ENCODE measurements around the gene CST3.
"Not testable (repeated sequence)": the region's sequence is repeated elsewhere in the genome, so short reads cannot be mapped to it uniquely, and the experiment has no call there.

Gene CST3

GRCh38 chr20:23641936-23642751, 4.4 kb upstream of the CST3 start:
- DNase-seq = peak; percentile 66

GRCh38 chr20:23640671-23641667, 3.2 kb upstream of the CST3 start:
- no peak for DNase-seq

- no peak for DNase-seq
These were observed 2.4 kb upstream of the CST3 start for GRCh38 chr20:23640018-23640601.

DNA sequence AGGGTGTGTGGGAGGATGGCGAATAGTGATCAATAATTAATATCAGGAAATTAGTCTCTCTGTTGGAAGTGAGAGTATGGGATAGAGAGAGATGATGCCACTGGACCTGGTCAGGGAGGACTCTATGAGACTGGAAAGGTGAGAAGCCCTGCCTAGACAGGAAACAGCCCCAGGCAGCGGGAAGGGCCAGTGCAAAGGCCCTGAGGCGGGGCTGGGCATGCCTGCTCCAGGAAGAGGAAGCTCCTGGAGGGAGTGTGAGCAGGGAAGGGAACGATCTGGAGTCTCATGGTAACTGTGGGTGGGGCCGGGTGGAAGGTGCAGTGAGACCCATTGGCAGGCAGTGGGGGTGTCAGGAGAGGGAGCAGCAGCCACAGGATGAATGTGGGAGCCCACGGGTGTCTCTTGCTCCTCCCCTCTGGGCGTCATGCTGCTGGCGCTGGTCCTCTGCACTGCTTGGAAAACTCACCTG, 1.8 kb upstream of the CST3 start:
- no peak for DNase-seq

DNA sequence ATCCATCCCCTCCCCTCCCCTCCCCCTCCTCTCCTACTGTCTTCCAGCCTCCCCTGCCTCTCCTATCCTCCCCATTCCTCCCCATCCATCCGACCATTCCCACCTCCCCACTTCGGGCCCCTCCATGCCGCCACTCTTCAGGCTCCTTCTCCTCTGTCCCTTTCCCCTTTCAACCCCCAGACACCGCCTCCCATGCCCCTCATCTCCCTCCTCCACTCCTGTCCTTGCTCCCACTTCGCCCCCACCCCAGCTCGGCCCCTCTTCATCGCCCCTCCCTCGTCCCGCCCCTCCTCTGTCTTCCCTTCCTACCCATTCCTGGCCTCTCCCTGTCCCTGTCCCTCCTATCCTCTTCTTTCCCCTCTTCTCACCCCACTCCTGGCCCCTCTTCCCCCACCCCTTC, 554 bp upstream of the CST3 start:
- no peak for DNase-seq

GRCh38 chr20:23636908-23637281, 860 bp downstream of the CST3 start:
- DNase-seq = no peak

- no peak for DNase-seq
These were observed 1.4 kb downstream of the CST3 start for GRCh38 chr20:23636182-23636907.

GRCh38 chr20:23635768-23636090, 2.0 kb downstream of the CST3 start:
- DNase-seq = not testable (repeated sequence)

- no peak for DNase-seq
These were observed 2.6 kb downstream of the CST3 start for GRCh38 chr20:23634985-23635767.

DNA sequence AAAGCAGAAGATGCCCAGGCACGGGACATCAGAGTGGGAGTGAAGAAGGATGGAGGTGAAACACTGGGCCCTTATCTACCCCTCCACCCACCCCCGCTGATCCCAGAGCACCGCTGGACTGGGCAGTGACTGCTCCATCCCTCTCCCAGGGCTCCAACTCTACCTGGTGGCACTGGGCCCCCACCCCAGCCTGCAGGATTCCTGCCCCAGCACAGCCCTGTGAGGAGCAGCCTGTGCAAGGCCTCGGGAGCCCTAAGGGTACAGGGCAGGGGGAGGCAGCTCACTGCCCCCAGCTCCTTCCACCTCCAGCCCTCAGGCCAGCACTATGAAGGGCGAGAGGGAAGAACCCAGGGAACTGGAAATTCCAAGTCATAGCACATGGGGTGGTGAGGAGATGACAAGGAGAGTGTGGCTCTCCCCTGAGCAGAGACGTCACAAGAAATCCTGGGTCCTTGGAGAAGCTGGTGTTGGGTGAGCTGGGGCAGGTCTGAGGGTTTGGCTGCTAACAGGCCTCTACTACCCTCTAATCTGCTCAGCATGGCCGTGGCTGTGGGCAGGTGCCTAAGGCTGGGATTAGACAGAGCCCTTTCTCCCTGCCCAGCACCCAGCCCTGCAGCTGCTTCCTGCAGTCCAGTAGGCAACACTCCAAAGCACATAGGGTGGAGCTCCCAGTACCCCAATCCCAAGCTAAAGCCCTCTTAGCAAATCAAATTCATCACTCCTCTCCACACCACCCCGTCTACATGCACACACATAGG, 3.5 kb downstream of the CST3 start:
- DNase-seq = no peak

DNA sequence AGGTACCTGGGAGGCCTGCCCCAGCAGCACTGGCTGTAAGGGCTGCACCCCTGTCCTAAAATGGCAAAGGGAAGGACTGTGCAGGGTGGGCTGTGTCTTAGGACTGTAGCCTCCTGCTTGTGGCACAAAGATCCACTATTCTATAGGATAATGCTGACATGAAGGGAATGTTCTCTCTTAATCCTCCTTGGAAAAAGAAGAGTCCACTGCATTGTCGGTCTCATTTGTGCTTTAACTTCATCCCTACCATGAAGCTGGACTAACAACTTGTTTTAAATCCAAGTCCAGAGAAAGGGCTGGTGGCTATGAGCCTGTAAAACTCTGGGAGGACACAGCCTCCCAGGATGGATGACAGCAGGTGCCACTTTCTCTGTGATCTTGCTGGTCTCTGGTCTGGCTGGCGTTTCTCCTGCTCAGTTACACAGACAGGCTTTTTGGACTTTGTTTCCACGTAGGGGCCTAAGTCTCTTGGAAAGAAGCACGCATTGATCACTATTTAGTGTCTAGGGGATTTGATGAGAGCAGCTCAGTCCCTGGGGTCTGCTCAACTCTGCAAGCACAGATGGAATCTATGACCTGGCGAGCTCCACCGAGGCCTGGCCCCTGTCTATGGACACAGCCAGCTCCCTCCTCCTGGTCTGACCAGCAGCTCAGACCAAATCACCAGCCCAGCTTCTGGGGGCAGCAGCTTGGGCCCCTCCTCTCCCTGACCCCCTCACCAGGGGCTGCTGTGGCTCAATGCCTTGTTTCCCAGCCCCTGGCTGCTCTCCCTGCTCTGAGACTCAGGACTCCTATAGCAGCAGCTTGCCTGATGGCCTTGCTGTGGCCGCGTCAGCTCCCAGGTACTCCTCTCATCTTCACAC, 4.8 kb downstream of the CST3 start:
- DNase-seq = no peak

- no peak for DNase-seq
These were observed 5.6 kb downstream of the CST3 start for GRCh38 chr20:23631981-23632710.

- DNase-seq = no peak
These were observed 6.4 kb downstream of the CST3 start for GRCh38 chr20:23631226-23631822.

DNA sequence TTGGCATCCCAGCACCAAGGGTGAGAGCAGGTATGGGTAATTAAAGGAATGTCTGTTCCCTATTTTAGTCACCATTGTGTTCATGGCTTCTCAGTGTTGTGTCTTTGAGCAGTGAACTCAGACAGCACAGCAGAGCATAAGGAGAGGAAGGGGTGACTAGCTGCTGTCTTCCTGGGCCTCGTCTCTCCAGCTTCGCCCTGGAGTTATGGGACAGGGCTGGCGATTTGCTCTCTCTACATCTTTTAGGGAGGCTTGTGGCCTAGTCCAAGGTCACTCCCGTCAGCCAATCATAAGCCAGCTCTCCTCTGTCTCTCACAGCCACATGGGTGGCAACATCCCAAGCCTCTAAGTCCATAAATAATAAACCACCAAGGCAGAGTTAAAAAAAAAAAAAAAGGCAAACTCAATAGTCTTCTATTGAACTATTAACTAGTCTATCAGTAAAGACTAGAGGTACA, 7.3 kb downstream of the CST3 start:
- no peak for DNase-seq

DNA sequence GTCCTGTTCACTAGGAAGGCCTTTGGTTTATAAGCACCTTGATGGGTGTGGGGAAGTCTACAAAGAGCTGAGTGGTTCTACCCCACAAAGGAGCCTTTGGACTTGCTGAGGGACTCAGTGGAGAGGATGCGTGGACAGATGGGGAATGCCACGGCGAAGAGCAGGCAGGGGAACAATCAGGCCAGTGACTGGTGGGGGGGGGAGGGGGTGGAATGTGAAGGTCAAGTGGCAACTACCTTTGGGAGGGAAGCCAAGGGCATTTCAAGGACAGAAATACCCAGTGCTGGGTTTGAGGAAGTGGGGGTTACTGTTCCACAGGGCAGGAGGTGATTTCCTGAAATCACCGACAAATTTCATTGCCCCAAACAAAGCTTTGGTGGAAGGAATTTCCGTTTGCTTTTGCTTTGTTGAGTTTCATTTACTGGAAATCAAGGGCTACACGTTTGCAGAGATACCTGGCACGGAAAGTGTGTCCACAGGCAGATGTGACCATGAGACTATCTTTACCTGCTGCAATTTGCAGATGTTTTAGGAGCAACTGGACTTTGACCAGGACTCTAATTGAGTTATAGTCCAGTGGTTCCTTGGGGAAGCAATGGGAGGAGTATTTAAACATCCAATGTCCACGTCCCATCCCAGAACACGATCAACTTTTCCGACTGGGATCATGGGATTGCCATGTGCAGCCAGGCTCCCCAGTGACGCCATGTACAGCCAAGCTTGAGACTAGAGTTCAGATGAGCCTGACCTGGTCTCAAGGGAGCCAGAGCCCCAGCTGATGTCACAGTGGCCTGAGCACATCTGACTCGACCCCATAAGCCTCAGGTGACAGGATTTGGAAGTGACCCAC, 8.0 kb downstream of the CST3 start:
- no peak for DNase-seq

DNA sequence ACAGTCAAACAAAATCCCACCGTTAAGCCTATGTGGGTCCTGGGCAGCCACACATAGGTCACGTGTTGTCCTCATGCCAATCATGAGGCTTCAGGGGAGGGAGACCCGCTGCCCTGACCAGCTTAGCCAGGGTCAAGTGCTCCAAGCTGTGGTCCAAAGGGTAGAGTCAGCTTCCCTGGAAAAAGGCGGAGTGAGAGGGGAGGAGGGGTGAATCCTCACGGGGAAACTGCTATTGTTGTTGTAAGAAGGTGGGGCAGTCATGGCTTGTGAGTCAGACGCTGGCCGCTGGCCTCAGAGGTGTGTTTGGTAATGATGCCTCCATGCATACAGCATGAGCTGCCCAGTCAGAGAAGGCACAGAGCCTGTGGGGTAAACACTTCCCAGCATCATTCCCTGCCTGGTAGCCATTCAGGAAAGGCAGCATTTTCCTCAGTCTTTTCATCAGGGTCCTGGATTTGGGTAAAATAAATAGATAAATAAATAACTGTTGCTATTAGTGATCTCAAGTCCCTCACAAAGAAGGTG, 8.7 kb downstream of the CST3 start:
- peak; percentile 80 for DNase-seq

DNA sequence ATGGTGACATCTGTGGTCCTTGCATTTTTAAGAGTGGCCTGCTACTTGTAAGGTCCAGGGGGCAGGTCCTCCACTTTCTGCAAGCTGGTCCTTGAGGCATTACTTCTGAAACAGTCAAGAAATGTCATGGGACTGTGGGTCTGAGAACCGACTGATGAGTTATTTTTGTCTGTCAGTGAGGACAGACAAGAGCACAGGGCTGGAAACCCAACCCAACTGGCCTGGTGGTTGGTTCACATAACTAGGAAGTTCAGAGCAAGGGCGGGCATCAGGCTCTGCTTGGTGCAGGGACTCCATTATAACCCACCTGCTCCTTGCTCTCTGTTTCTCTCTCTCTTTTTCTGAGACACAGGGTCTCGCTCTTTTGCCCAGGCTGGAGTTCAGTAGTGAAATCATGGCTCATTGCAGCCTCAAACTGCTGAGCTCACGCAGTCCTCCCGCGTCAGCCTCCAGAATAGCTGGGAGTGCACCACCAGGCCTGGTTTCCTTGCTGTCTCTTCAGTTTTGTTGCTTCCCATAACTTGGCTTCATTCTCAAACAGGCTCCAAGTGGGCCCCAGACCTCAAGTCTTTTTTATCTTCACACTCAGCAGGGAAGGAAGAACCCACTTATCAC, 9.2 kb downstream of the CST3 start:
- DNase-seq = no peak

Data from NCI-H226 (cell line).